Prostate gland (tissue), 2 donors: ENCODE data around the gene ZNF280C. TPM values are rescaled to one million over a fixed set of nuclear protein-coding genes. Genes with fewer than 3 reads are reported as not detected.

Experiments used
- DNase-seq: peaks from one replicate; pipeline ENCODE4 v3.0.0-alpha.2; 2019; ENCODE audit warnings: low spot score
- H3K27ac ChIP-seq, 2 donors: fragments of 200-600 bp; sonication (generic); 2 replicates each; pipeline ENCODE4 v1.5.1; 2017 to 2019
- H3K27me3 ChIP-seq: fragments of 200-600 bp; sonication (generic); replicated peaks from 2 replicates; pipeline ENCODE4 v1.5.1; 2019; ENCODE audit not compliant: insufficient read depth
- H3K36me3 ChIP-seq, 2 donors: fragments of 200-600 bp; sonication (generic); 1 replicate in 1 of 2; 2 replicates in 1 of 2; pipeline versions ENCODE4 v1.5.1 to v1.8.1; 2017 to 2019
- H3K4me1 ChIP-seq: fragments of 200-600 bp; sonication (generic); replicated peaks from 2 replicates; pipeline ENCODE4 v1.5.1; 2019
- H3K4me3 ChIP-seq, 2 donors: fragments of 200-600 bp; sonication (generic); 2 replicates each; pipeline ENCODE4 v1.5.1; 2017 to 2019
- H3K9me3 ChIP-seq: fragments of 200-600 bp; sonication (generic); 2 replicates; pipeline ENCODE4 v1.5.1; 2017
- CTCF ChIP-seq, 4 experiments: fragments of 200-600 bp in 2 of 4; fragments of 450-650 bp in 2 of 4; sonication (generic) in 2 of 4; IDR thresholded peaks; 1 replicate in 3 of 4; 2 replicates in 1 of 4; pipeline ENCODE4 v1.5.1; 2016 to 2019; ENCODE audit warnings: antibody characterized with exemption in 4 of 4, mild to moderate bottlenecking in 2 of 4, moderate library complexity in 2 of 4
- POLR2A ChIP-seq: fragments of 450-650 bp; IDR thresholded peaks from one replicate; pipeline ENCODE4 v1.6.1; 2016; ENCODE audit warnings: antibody characterized with exemption, mild to moderate bottlenecking
- POLR2AphosphoS5 ChIP-seq: sonication (generic); formaldehyde crosslinking; IDR thresholded peaks from one replicate; pipeline ENCODE4 v1.6.1; 2017; ENCODE audit warnings: antibody characterized with exemption
- WGBS: methylation state at CpG from one replicate; pipeline ENCODE4 v1.1.5; 2018; 5-methylcytosine and 5-hydroxymethylcytosine counted together
- intact Hi-C: fragments of 100-400 bp; cut with DNase I; formaldehyde crosslinking; loops from one replicate; pipeline ENCODE4 v1.14.2; 2022
- total RNA-seq, 2 donors: library from RNA; depleted of rRNA; stranded (reverse); fragments of >200 nt; gene quantifications; one replicate each; pipeline ENCODE4 v1.1.0, GENCODE V29; 2016

Gene ZNF280C
- total RNA-seq, 2 donors from 2014 or later, result 4.1 to 19.0 TPM

GRCh38 chrX:130179579-130180215 is 89.0 kb downstream of the ZNF280C start:
- TF ChIP-seq POLR2A (no peak), POLR2AphosphoS5 (no peak), CTCF (IDR thresholded peaks at IDR 0.05) (no peak)
- intact Hi-C loops, result no loop called here
- 52% methylated on average over 7 of the region's 7 CpGs for WGBS
- Histone ChIP-seq H3K4me1 (no peaks in the 10 kb centered on the region), H3K27me3 (no peaks in the 10 kb centered on the region), H3K9me3 (no peaks in the 10 kb centered on the region), H3K27ac (no peak overlapping the region), H3K4me3 (no peak overlapping the region), H3K36me3 (no peaks in the 10 kb centered on the region)
- no peak for DNase-seq

- no peak for DNase-seq
- no peak overlapping the region for H3K4me3 ChIP-seq
- intact Hi-C loops, result no loop called here
- no peaks in the 10 kb centered on the region for H3K36me3 ChIP-seq
- H3K9me3 ChIP-seq, result no peaks in the 10 kb centered on the region
- no peak overlapping the region for H3K27ac ChIP-seq
- no peak for TF ChIP-seq POLR2A
- no peak for TF ChIP-seq CTCF (IDR thresholded peaks at IDR 0.05)
- no peak for TF ChIP-seq POLR2AphosphoS5
- WGBS, result 78% methylated on average over 3 of the region's 5 CpGs
- H3K4me1 ChIP-seq, result no peaks in the 10 kb centered on the region
- H3K27me3 ChIP-seq, result no peaks in the 10 kb centered on the region
Observed at GRCh38 chrX:130179170-130179569, 89.5 kb downstream of the ZNF280C start.

GRCh38 chrX:130176942-130177341 is 91.8 kb downstream of the ZNF280C start:
- TF ChIP-seq POLR2A, result no peak
- no peak for TF ChIP-seq POLR2AphosphoS5
- TF ChIP-seq CTCF (IDR thresholded peaks at IDR 0.05), result no peak
- no peaks in the 10 kb centered on the region for H3K36me3 ChIP-seq
- WGBS, result 46% methylated on average over 4 of the region's 4 CpGs
- H3K4me1 ChIP-seq, result no peaks in the 10 kb centered on the region
- H3K27me3 ChIP-seq, result no peaks in the 10 kb centered on the region
- DNase-seq, result no peak
- H3K9me3 ChIP-seq, result no peaks in the 10 kb centered on the region
- H3K4me3 ChIP-seq, result no peak overlapping the region
- H3K27ac ChIP-seq, result no peak overlapping the region
- intact Hi-C loops, result no loop called here

GRCh38 chrX:130176354-130176776 is 92.3 kb downstream of the ZNF280C start:
- Histone ChIP-seq H3K36me3 (no peaks in the 10 kb centered on the region), H3K4me1 (no peaks in the 10 kb centered on the region), H3K27me3 (no peaks in the 10 kb centered on the region), H3K4me3 (no peak overlapping the region), H3K9me3 (no peaks in the 10 kb centered on the region), H3K27ac (no peak overlapping the region)
- TF ChIP-seq POLR2AphosphoS5 (no peak), POLR2A (no peak), CTCF (IDR thresholded peaks at IDR 0.05) (no peak)
- intact Hi-C loops, result no loop called here
- no peak for DNase-seq

- Histone ChIP-seq H3K9me3 (no peaks in the 10 kb centered on the region), H3K36me3 (no peaks in the 10 kb centered on the region), H3K27ac (no peak overlapping the region), H3K4me1 (no peaks in the 10 kb centered on the region), H3K27me3 (no peaks in the 10 kb centered on the region), H3K4me3 (no peak overlapping the region)
- DNase-seq, result no peak
- WGBS, result 96% methylated on average over 2 of the region's 2 CpGs
- intact Hi-C loops, result no loop called here
- TF ChIP-seq CTCF (IDR thresholded peaks at IDR 0.05) (no peak), POLR2A (no peak), POLR2AphosphoS5 (no peak)
Observed at GRCh38 chrX:130174937-130175336, 93.8 kb downstream of the ZNF280C start.
